Neural progenitor cell (in vitro differentiated cells): ENCODE data around the gene SNX9. TPM values are rescaled to one million over a fixed set of nuclear protein-coding genes. Genes with fewer than 3 reads are reported as not detected.

Experiments
- DNase-seq: peaks from one replicate; pipeline ENCODE4 v3.0.0-alpha.2; 2016; ENCODE audit warnings: low spot score
- H2AFZ ChIP-seq: fragments of 200-600 bp; sonication (generic); replicated peaks from 2 replicates; pipeline ENCODE4 v1.6.1; 2016; ENCODE audit warnings: antibody characterized with exemption
- H3F3A ChIP-seq: fragments of 200-600 bp; sonication (generic); 2 replicates; pipeline ENCODE4 v1.6.1; 2016; ENCODE audit warnings: antibody characterized with exemption, low read depth
- H3K27ac ChIP-seq: fragments of 200-600 bp; sonication (generic); 2 replicates; pipeline ENCODE4 v1.5.1; 2016; ENCODE audit warnings: mild to moderate bottlenecking
- H3K27me3 ChIP-seq: fragments of 200-600 bp; sonication (generic); 2 replicates; pipeline ENCODE4 v1.6.1; 2016; ENCODE audit warnings: mild to moderate bottlenecking, moderate library complexity
- H3K36me3 ChIP-seq: fragments of 200-600 bp; sonication (generic); 2 replicates; pipeline ENCODE4 v1.5.1; 2016
- H3K4me1 ChIP-seq: fragments of 200-600 bp; sonication (generic); 2 replicates; pipeline ENCODE4 v1.6.1; 2016; ENCODE audit warnings: mixed run types
- H3K4me2 ChIP-seq: fragments of 200-600 bp; sonication (generic); 2 replicates; pipeline ENCODE4 v1.6.1; 2016
- H3K4me3 ChIP-seq: fragments of 200-600 bp; sonication (generic); 2 replicates; pipeline ENCODE4 v1.5.1; 2016
- H3K79me2 ChIP-seq: fragments of 200-600 bp; sonication (generic); 2 replicates; pipeline ENCODE4 v1.6.1; 2016; ENCODE audit warnings: low read depth
- H3K9ac ChIP-seq: fragments of 200-600 bp; sonication (generic); 2 replicates; pipeline ENCODE4 v1.6.1; 2016
- H3K9me3 ChIP-seq: fragments of 200-600 bp; sonication (generic); 2 replicates; pipeline ENCODE4 v1.5.1; 2016; ENCODE audit warnings: low read depth
- H4K20me1 ChIP-seq: fragments of 200-600 bp; sonication (generic); 2 replicates; pipeline ENCODE4 v1.6.1; 2016; ENCODE audit warnings: low read depth
- H3K27ac Mint-ChIP-seq: 3 replicates; pipeline ENCODE4 v1.8.0; 2021; ENCODE audit warnings: mixed read lengths
- H3K27me3 Mint-ChIP-seq: 2 replicates; pipeline ENCODE4 v1.8.0; 2022; ENCODE audit warnings: low read depth, mild to moderate bottlenecking, inconsistent platforms, moderate library complexity, mixed read lengths; ENCODE audit not compliant: insufficient read depth
- H3K36me3 Mint-ChIP-seq: 3 replicates; pipeline ENCODE4 v1.8.0; 2021; ENCODE audit warnings: mixed read lengths
- H3K4me1 Mint-ChIP-seq: 3 replicates; pipeline ENCODE4 v1.8.0; 2021; ENCODE audit warnings: mixed read lengths
- H3K4me3 Mint-ChIP-seq: 3 replicates; pipeline ENCODE4 v1.8.0; 2021; ENCODE audit warnings: mild to moderate bottlenecking, moderate library complexity, mixed read lengths
- H3K9me3 Mint-ChIP-seq: 3 replicates; pipeline ENCODE4 v1.8.0; 2020; ENCODE audit warnings: mixed read lengths
- CTCF ChIP-seq: fragments of 200-600 bp; sonication (generic); IDR thresholded peaks from 2 replicates; pipeline ENCODE4 v1.5.1; 2017; ENCODE audit warnings: antibody characterized with exemption, mild to moderate bottlenecking
- EZH2 ChIP-seq: fragments of 200-600 bp; sonication (generic); IDR thresholded peaks from 2 replicates; pipeline ENCODE4 v1.6.1; 2017; ENCODE audit warnings: antibody characterized with exemption, mild to moderate bottlenecking, moderate library complexity
- EZH2phosphoT487 ChIP-seq: fragments of 200-600 bp; sonication (generic); IDR thresholded peaks from 2 replicates; pipeline ENCODE4 v1.6.1; 2017; ENCODE audit warnings: antibody characterized with exemption
- total RNA-seq: library from RNA; depleted of rRNA; stranded (reverse); fragments of >200 nt; gene quantifications from 2 replicates; pipeline ENCODE4 v1.2.3, GENCODE V29; 2015; ENCODE audit warnings: low replicate concordance

The SNX9 gene
- total RNA-seq, 1 donor from 2014 or later: 17.8 TPM

- no peak for DNase-seq
- peaks cover 3% of the 10 kb centered on the region for H3K27me3 Mint-ChIP-seq
- no peaks in the 10 kb centered on the region for H3K36me3 Mint-ChIP-seq
- peaks cover 9% of the 10 kb centered on the region for H3K9me3 Mint-ChIP-seq
- no peaks in the 10 kb centered on the region for H4K20me1 ChIP-seq
- no peak for TF ChIP-seq EZH2
- no peak for TF ChIP-seq CTCF
- no peak for TF ChIP-seq EZH2phosphoT487
- no peaks in the 10 kb centered on the region for H3K4me1 ChIP-seq
- no peaks in the 10 kb centered on the region for H3K27me3 ChIP-seq
- H3K4me1 Mint-ChIP-seq: peaks cover 6% of the 10 kb centered on the region
- no peak overlapping the region for H3K4me2 ChIP-seq
- H3K9ac ChIP-seq: no peak overlapping the region
- H3K27ac Mint-ChIP-seq: no peak overlapping the region
- H3K9me3 ChIP-seq: no peaks in the 10 kb centered on the region
- no peak overlapping the region for H2AFZ ChIP-seq
- no peaks in the 10 kb centered on the region for H3F3A ChIP-seq
- H3K79me2 ChIP-seq: no peaks in the 10 kb centered on the region
- no peak overlapping the region for H3K4me3 ChIP-seq
- no peak overlapping the region for H3K4me3 Mint-ChIP-seq
- no peak overlapping the region for H3K27ac ChIP-seq
- H3K36me3 ChIP-seq: no peaks in the 10 kb centered on the region
Observed at GRCh38 chr6:157808405-157808950, 14.6 kb upstream of the SNX9 start.

GRCh38 chr6:157809613-157810012 lies 13.4 kb upstream of the SNX9 start:
- Histone ChIP-seq H3K36me3 (no peaks in the 10 kb centered on the region), H3K4me2 (no peak overlapping the region), H3K4me3 (no peak overlapping the region), H3K4me1 (no peaks in the 10 kb centered on the region), H2AFZ (no peak overlapping the region), H3K79me2 (no peaks in the 10 kb centered on the region), H3K9ac (no peak overlapping the region), H3F3A (no peaks in the 10 kb centered on the region), H3K27me3 (no peaks in the 10 kb centered on the region), H4K20me1 (no peaks in the 10 kb centered on the region), H3K27ac (no peak overlapping the region), H3K9me3 (no peaks in the 10 kb centered on the region)
- Mint-ChIP-seq H3K36me3 (no peaks in the 10 kb centered on the region), H3K27ac (no peak overlapping the region), H3K9me3 (peaks cover 9% of the 10 kb centered on the region), H3K4me3 (no peak overlapping the region), H3K4me1 (peaks cover 12% of the 10 kb centered on the region), H3K27me3 (peaks cover 3% of the 10 kb centered on the region)
- no peak for TF ChIP-seq EZH2
- TF ChIP-seq CTCF: no peak
- no peak for TF ChIP-seq EZH2phosphoT487
- DNase-seq: no peak

- no peaks in the 10 kb centered on the region for H3K4me1 ChIP-seq
- no peak overlapping the region for H2AFZ ChIP-seq
- TF ChIP-seq EZH2 (no peak), CTCF (no peak), EZH2phosphoT487 (no peak)
- no peak overlapping the region for H3K4me3 ChIP-seq
- no peaks in the 10 kb centered on the region for H3K27me3 ChIP-seq
- Mint-ChIP-seq H3K4me3 (no peak overlapping the region), H3K9me3 (peaks cover 9% of the 10 kb centered on the region), H3K27ac (no peak overlapping the region), H3K27me3 (peaks cover 3% of the 10 kb centered on the region), H3K4me1 (peaks cover 13% of the 10 kb centered on the region), H3K36me3 (no peaks in the 10 kb centered on the region)
- H4K20me1 ChIP-seq: no peaks in the 10 kb centered on the region
- no peak overlapping the region for H3K4me2 ChIP-seq
- no peaks in the 10 kb centered on the region for H3K9me3 ChIP-seq
- no peak overlapping the region for H3K27ac ChIP-seq
- H3K9ac ChIP-seq: no peak overlapping the region
- no peak for DNase-seq
- H3F3A ChIP-seq: no peaks in the 10 kb centered on the region
- H3K36me3 ChIP-seq: no peaks in the 10 kb centered on the region
- H3K79me2 ChIP-seq: no peaks in the 10 kb centered on the region
Observed at GRCh38 chr6:157811137-157811475, 11.9 kb upstream of the SNX9 start.
